Vagina (tissue), 2 donors: ENCODE results near the gene NR2E3. TPM values are rescaled to one million over a fixed set of nuclear protein-coding genes. Genes with fewer than 3 reads are reported as not detected.

Experiments
- DNase-seq, 2 donors: peaks; one replicate each; pipeline ENCODE4 v3.0.0-alpha.2; 2017; ENCODE audit errors: extremely low spot score in 2 of 2
- H3K27ac ChIP-seq: fragments of 200-600 bp; sonication (generic); one replicate; pipeline ENCODE4 v1.5.1; 2019
- H3K27me3 ChIP-seq: fragments of 200-600 bp; sonication (generic); one replicate; pipeline ENCODE4 v1.5.1; 2019
- H3K36me3 ChIP-seq, 2 donors: fragments of 200-600 bp; sonication (generic); one replicate each; pipeline ENCODE4 v1.5.1; 2017 to 2019
- H3K4me1 ChIP-seq: fragments of 200-600 bp; sonication (generic); one replicate; pipeline ENCODE4 v1.5.1; 2019
- H3K4me3 ChIP-seq, 2 donors: fragments of 200-600 bp; sonication (generic); 1 replicate in 1 of 2; 2 replicates in 1 of 2; pipeline ENCODE4 v1.5.1; 2016 to 2019
- H3K9me3 ChIP-seq: fragments of 200-600 bp; sonication (generic); one replicate; pipeline ENCODE4 v1.5.1; 2019
- POLR2A ChIP-seq, 2 donors: fragments of 450-650 bp; IDR thresholded peaks; one replicate each; pipeline ENCODE4 v1.6.1; 2017; ENCODE audit warnings: antibody characterized with exemption in 2 of 2, mild to moderate bottlenecking in 2 of 2, moderate library complexity in 2 of 2
- POLR2AphosphoS5 ChIP-seq, 2 donors: sonication (generic); formaldehyde crosslinking; IDR thresholded peaks; one replicate each; pipeline ENCODE4 v1.9.0; 2017; ENCODE audit warnings: antibody characterized with exemption in 2 of 2, mild to moderate bottlenecking in 2 of 2, low read depth in 1 of 2; ENCODE audit not compliant: insufficient read depth in 1 of 2
- intact Hi-C: fragments of 100-400 bp; cut with DNase I; formaldehyde crosslinking; loops from one replicate; pipeline ENCODE4 v1.15.1; 2023
- total RNA-seq: library from RNA; depleted of rRNA; stranded (reverse); fragments of >200 nt; gene quantifications from one replicate; pipeline ENCODE4 v1.2.3, GENCODE V29; 2016
- TF ChIP-seq, protein P1 (sequence below), 3 experiments: fragments of 450-650 bp in 2 of 3; fragments of 200-600 bp in 1 of 3; sonication (generic) in 1 of 3; IDR thresholded peaks; one replicate each; pipeline ENCODE4 v1.5.1; 2017 to 2019; ENCODE audit warnings: antibody characterized with exemption in 3 of 3, mild to moderate bottlenecking in 2 of 3, moderate library complexity in 2 of 3

NR2E3 gene
- total RNA-seq, 1 donor from 2014 or later: 0.98 TPM

DNA sequence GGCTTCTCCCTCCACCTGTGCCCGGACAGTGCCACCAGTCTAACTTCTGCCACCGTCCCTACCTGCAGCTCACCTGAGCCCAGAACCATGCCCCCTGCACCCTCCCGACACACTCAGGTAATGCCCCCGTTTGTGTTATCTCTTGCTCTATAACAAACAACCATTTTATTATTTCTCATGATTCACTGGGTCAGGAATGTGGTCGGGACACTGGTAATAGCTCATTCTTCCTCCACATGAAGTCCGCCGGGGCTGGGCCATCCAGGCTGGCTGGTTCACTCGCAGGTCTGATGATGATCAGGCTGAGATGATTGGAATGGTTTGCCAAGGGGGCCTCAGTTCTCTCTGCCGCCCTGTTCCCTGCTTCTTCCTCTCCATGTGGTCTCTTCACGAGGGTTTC lies 20.3 kb upstream of the NR2E3 start:
- H3K27ac ChIP-seq: no peak overlapping the region
- no peaks in the 10 kb centered on the region for H3K9me3 ChIP-seq
- no peaks in the 10 kb centered on the region for H3K27me3 ChIP-seq
- no peaks in the 10 kb centered on the region for H3K36me3 ChIP-seq
- DNase-seq: no peak
- H3K4me3 ChIP-seq: no peak overlapping the region
- TF ChIP-seq POLR2A (IDR thresholded peaks at IDR 0.05) (no peak), POLR2AphosphoS5 (IDR thresholded peaks at IDR 0.05; ENCODE audit: insufficient read depth in 1 of 2, low read depth in 1 of 2) (no peak)
- TF ChIP-seq, protein P1, sequence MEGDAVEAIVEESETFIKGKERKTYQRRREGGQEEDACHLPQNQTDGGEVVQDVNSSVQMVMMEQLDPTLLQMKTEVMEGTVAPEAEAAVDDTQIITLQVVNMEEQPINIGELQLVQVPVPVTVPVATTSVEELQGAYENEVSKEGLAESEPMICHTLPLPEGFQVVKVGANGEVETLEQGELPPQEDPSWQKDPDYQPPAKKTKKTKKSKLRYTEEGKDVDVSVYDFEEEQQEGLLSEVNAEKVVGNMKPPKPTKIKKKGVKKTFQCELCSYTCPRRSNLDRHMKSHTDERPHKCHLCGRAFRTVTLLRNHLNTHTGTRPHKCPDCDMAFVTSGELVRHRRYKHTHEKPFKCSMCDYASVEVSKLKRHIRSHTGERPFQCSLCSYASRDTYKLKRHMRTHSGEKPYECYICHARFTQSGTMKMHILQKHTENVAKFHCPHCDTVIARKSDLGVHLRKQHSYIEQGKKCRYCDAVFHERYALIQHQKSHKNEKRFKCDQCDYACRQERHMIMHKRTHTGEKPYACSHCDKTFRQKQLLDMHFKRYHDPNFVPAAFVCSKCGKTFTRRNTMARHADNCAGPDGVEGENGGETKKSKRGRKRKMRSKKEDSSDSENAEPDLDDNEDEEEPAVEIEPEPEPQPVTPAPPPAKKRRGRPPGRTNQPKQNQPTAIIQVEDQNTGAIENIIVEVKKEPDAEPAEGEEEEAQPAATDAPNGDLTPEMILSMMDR (IDR thresholded peaks at IDR 0.05): no peak
- no peaks in the 10 kb centered on the region for H3K4me1 ChIP-seq
- intact Hi-C loops: no loop called here

DNA sequence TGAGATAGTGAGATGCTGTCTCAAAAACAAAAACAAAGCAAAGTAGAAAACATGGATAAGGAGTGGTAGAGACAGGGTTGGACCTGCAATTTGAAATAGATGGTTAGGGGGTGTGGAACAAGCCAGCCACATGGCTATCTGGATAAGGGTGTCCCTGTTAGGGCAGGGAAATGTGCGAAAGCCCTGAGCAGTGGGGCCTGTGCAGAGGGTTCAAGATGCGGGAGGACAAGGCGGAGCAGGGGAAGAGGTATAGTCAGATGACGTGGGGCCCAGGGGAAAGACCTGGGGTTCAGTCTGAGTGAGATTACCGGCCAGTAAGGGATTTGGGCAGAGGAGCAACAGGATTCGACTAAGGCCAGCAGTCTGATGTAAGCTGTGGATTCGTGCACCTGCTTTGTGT lies 18.4 kb upstream of the NR2E3 start:
- H3K9me3 ChIP-seq: no peaks in the 10 kb centered on the region
- no peak for TF ChIP-seq POLR2A (IDR thresholded peaks at IDR 0.05)
- no peak overlapping the region for H3K4me3 ChIP-seq
- intact Hi-C loops: no loop called here
- H3K27me3 ChIP-seq: no peaks in the 10 kb centered on the region
- H3K4me1 ChIP-seq: no peaks in the 10 kb centered on the region
- no peaks in the 10 kb centered on the region for H3K36me3 ChIP-seq
- no peak overlapping the region for H3K27ac ChIP-seq
- DNase-seq: no peak

DNA sequence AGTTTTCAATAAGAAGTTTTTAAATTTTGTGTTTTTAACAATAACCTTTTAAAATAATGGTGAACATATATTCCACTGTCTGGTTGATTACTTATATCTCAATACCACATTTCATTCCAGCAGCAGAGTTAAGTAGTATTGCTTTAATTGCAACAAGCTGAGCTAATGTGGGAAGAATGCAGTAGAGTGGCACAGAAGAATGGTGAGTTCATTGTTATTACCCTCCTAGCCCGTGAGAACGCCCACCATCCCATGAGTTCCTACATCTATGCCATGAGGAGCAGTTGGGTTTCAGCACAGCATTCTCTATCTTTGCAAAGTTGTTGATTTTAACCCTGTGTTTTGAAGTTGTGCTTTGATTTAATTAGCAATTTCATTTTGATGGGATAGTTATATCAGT lies 17.8 kb upstream of the NR2E3 start:
- Histone ChIP-seq H3K27ac (no peak overlapping the region), H3K4me1 (no peaks in the 10 kb centered on the region), H3K4me3 (no peak overlapping the region), H3K27me3 (no peaks in the 10 kb centered on the region), H3K36me3 (no peaks in the 10 kb centered on the region), H3K9me3 (no peaks in the 10 kb centered on the region)
- DNase-seq: no peak
- intact Hi-C loops: no loop called here
- TF ChIP-seq POLR2A (IDR thresholded peaks at IDR 0.05): no peak
- TF ChIP-seq, protein P1 (IDR thresholded peaks at IDR 0.05): no peak
- no peak for TF ChIP-seq POLR2AphosphoS5 (IDR thresholded peaks at IDR 0.05; ENCODE audit: insufficient read depth in 1 of 2, low read depth in 1 of 2)

DNA sequence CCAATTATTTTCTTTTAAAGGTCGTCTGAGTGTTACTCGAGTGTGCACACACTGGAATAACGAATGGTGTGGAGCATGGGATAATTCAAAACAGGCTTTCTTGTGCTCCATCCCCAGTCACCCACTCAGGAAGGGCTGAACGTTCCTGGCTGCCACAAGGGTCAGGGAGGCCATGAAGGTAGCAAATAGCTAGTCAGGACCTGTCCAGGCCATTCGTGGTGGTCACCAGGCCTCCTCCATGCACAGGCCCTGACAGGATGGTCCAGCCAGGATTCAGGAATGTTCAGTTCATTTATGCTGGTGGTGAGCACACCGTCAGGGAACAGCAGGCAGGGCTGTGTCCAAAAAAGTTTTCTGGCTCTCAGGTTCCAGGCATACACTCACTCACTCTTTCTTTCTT lies 11.7 kb upstream of the NR2E3 start:
- H3K4me1 ChIP-seq: no peaks in the 10 kb centered on the region
- no peak overlapping the region for H3K4me3 ChIP-seq
- no peaks in the 10 kb centered on the region for H3K27me3 ChIP-seq
- no peaks in the 10 kb centered on the region for H3K9me3 ChIP-seq
- no peak for DNase-seq
- no peaks in the 10 kb centered on the region for H3K36me3 ChIP-seq
- no peak overlapping the region for H3K27ac ChIP-seq
- TF ChIP-seq, protein P1 (IDR thresholded peaks at IDR 0.05): no peak
- TF ChIP-seq POLR2AphosphoS5 (IDR thresholded peaks at IDR 0.05; ENCODE audit: insufficient read depth in 1 of 2, low read depth in 1 of 2): no peak
- TF ChIP-seq POLR2A (IDR thresholded peaks at IDR 0.05): no peak
- intact Hi-C loops: no loop called here

DNA sequence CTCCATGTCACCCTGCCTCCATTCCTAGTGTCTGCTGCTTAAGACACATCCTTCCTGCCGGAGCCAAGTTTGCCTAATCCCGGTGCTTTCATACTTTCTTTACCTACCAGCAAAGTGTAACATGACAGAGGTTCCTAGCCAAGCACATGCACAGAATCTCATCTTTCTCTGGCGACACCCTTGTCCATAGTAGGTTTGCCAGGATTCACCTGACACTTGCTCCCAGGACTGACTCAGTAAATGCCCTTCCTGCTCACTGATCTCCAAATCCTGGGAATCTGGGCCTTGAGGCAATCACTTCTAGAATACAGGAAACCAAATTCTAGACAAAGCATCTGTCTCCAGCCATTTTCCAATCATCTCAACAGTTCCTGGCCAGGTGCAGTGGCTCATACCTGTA lies 10.2 kb upstream of the NR2E3 start:
- intact Hi-C loops: loop anchor here (10.0 kb wide), 2 partner anchors 65 to 355 kb away; no protein-coding TSS in a partner anchor
- TF ChIP-seq, protein P1 (IDR thresholded peaks at IDR 0.05): no peak
- TF ChIP-seq POLR2AphosphoS5 (IDR thresholded peaks at IDR 0.05; ENCODE audit: insufficient read depth in 1 of 2, low read depth in 1 of 2): no peak
- TF ChIP-seq POLR2A (IDR thresholded peaks at IDR 0.05): no peak

More for the DNA sequence above, 10.2 kb upstream of the NR2E3 start:
- no peaks in the 10 kb centered on the region for H3K36me3 ChIP-seq
- H3K4me3 ChIP-seq: no peak overlapping the region
- no peaks in the 10 kb centered on the region for H3K27me3 ChIP-seq
- H3K4me1 ChIP-seq: no peaks in the 10 kb centered on the region
- no peak for DNase-seq
- H3K27ac ChIP-seq: no peak overlapping the region
- H3K9me3 ChIP-seq: no peaks in the 10 kb centered on the region
